Astrocyte of the spinal cord (primary cell): ENCODE measurements around the gene WHRN.

Source experiments
- DNase-seq: peaks from one replicate; pipeline ENCODE4 v3.0.0; 2011; ENCODE audit warnings: low read depth, low spot score
- H3K4me3 ChIP-seq: 2 replicates; pipeline ENCODE4 v1.5.1; 2011; ENCODE audit warnings: low read depth, mild to moderate bottlenecking, low read length, moderate library complexity
- in situ Hi-C: cut with HindIII; loops from 2 replicates; pipeline ENCODE4 v1.10.0; 2017; ENCODE audit warnings: low sequenced_read_pairs
- TF ChIP-seq, protein P1 (sequence below): IDR thresholded peaks from 2 replicates; pipeline ENCODE4 v1.5.1; 2012; ENCODE audit warnings: low read depth, mild to moderate bottlenecking, low read length, inconsistent platforms

The WHRN gene

GRCh38 chr9:114480746-114481435, 24.4 kb downstream of the WHRN start:
- DNase-seq: no peak
- TF ChIP-seq, protein P1, sequence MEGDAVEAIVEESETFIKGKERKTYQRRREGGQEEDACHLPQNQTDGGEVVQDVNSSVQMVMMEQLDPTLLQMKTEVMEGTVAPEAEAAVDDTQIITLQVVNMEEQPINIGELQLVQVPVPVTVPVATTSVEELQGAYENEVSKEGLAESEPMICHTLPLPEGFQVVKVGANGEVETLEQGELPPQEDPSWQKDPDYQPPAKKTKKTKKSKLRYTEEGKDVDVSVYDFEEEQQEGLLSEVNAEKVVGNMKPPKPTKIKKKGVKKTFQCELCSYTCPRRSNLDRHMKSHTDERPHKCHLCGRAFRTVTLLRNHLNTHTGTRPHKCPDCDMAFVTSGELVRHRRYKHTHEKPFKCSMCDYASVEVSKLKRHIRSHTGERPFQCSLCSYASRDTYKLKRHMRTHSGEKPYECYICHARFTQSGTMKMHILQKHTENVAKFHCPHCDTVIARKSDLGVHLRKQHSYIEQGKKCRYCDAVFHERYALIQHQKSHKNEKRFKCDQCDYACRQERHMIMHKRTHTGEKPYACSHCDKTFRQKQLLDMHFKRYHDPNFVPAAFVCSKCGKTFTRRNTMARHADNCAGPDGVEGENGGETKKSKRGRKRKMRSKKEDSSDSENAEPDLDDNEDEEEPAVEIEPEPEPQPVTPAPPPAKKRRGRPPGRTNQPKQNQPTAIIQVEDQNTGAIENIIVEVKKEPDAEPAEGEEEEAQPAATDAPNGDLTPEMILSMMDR: no peak
- H3K4me3 ChIP-seq: no peak overlapping the region
- in situ Hi-C loops: no loop called here

- no peak for DNase-seq
- TF ChIP-seq, protein P1: no peak
- in situ Hi-C loops: no loop called here
These were observed 26.4 kb downstream of the WHRN start for GRCh38 chr9:114478871-114479270.

GRCh38 chr9:114478459-114478858, 26.8 kb downstream of the WHRN start:
- no peak overlapping the region for H3K4me3 ChIP-seq
- TF ChIP-seq, protein P1: no peak
- in situ Hi-C loops: no loop called here
- no peak for DNase-seq

More at GRCh38 chr9:114478871-114479270, 26.4 kb downstream of the WHRN start:
- H3K4me3 ChIP-seq: no peak overlapping the region

DNA sequence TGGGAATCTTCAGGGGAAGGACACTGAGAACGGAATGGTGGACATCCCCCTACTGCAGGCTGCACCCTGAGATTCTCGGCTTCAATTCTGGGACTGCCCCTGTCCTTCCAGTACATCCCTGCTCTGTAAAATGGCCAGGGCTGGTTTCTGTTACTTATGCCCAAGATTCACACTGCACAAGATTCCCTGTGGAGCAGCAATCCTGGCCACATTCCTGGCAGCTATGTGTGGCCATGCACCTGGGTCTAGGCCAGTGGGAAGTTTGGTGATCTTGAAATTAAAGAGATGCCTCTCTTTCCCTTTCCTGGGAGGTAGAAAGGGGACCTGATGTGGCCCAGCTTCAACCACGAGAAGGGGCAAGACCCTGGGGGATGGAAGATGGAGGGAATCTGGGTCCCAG, 27.6 kb downstream of the WHRN start:
- H3K4me3 ChIP-seq: no peak overlapping the region
- no peak for DNase-seq
- TF ChIP-seq, protein P1: no peak
- in situ Hi-C loops: no loop called here

- no peak overlapping the region for H3K4me3 ChIP-seq
- in situ Hi-C loops: no loop called here
- TF ChIP-seq, protein P1: no peak
- DNase-seq: no peak
These were observed 28.3 kb downstream of the WHRN start for GRCh38 chr9:114476891-114477469.

- in situ Hi-C loops: no loop called here
- H3K4me3 ChIP-seq: no peak overlapping the region
- TF ChIP-seq, protein P1: no peak
- DNase-seq: no peak
These were observed 29.7 kb downstream of the WHRN start for GRCh38 chr9:114475412-114476135.
